RWPE1 (cell line): ENCODE data around the gene KCTD15.

ENCODE experiments used
- CTCF ChIA-PET: fragments of 350-600 bp; sonication (Branson Sonifier 250); formaldehyde crosslinking; extraction: SDS; loops from one replicate; lab custom pipeline; 2021; lab: Yijun Ruan, JAX
- POLR2A ChIA-PET: fragments of 400-600 bp; formaldehyde crosslinking; extraction: SDS; loops from one replicate; lab custom pipeline; 2020; ENCODE audit warnings: antibody characterized with exemption; ENCODE audit not compliant: low non-redundant PET; lab: Yijun Ruan, JAX
- DNase-seq: peaks from one replicate; pipeline ENCODE4 v3.0.0; 2012; ENCODE audit warnings: low spot score
- H3K27ac ChIP-seq: fragments of 450-650 bp; 2 replicates; pipeline ENCODE4 v1.5.1; 2017
- CTCF ChIP-seq: fragments of 450-650 bp; conservative IDR thresholded peaks from 2 replicates; pipeline ENCODE4 v1.5.1; 2017; ENCODE audit warnings: low read depth, mild to moderate bottlenecking

The KCTD15 gene

GRCh38 chr19:33841685-33842084 is 45.0 kb downstream of the KCTD15 start:
- ChIA-PET CTCF (no interaction called here), POLR2A (no interaction called here)
- DNase-seq, result no peak
- TF ChIP-seq CTCF, result no peak
- H3K27ac ChIP-seq, result no peak overlapping the region

GRCh38 chr19:33844478-33844877 is 47.8 kb downstream of the KCTD15 start:
- POLR2A ChIA-PET, result no interaction called here
- CTCF ChIA-PET, result interaction anchor here (0.6 kb wide), 1 partner anchor 470 kb away, joined by 3 read pairs; no protein-coding TSS in a partner anchor
- H3K27ac ChIP-seq, result no peak overlapping the region
- no peak for TF ChIP-seq CTCF
- DNase-seq, result no peak

GRCh38 chr19:33845498-33845897 is 48.8 kb downstream of the KCTD15 start:
- no peak for DNase-seq
- POLR2A ChIA-PET, result no interaction called here
- TF ChIP-seq CTCF, result no peak
- no peak overlapping the region for H3K27ac ChIP-seq
- CTCF ChIA-PET, result no interaction called here

- TF ChIP-seq CTCF, result no peak
- no peak overlapping the region for H3K27ac ChIP-seq
- CTCF ChIA-PET, result no interaction called here
- POLR2A ChIA-PET, result no interaction called here
- no peak for DNase-seq
Observed at GRCh38 chr19:33849551-33850147, 53.0 kb downstream of the KCTD15 start.

GRCh38 chr19:33859016-33859415 is 62.3 kb downstream of the KCTD15 start:
- DNase-seq, result no peak
- ChIA-PET POLR2A (no interaction called here), CTCF (interaction anchor here (0.6 kb wide), 1 partner anchor 137 kb away, joined by 3 read pairs; no protein-coding TSS in a partner anchor)
- no peak overlapping the region for H3K27ac ChIP-seq
- no peak for TF ChIP-seq CTCF

GRCh38 chr19:33860312-33861090 is 63.8 kb downstream of the KCTD15 start:
- POLR2A ChIA-PET, result no interaction called here
- H3K27ac ChIP-seq, result no peak overlapping the region
- CTCF ChIA-PET, result no interaction called here
- TF ChIP-seq CTCF, result no peak
- no peak for DNase-seq
